Gastrocnemius medialis (tissue), 4 donors: ENCODE measurements around the gene PTPRN2. TPM values are rescaled to one million over a fixed set of nuclear protein-coding genes. Genes with fewer than 3 reads are reported as not detected.

Source experiments
- ATAC-seq, 2 donors: fragments of 150-250 bp; one replicate each; pipeline ENCODE4 v1.9.1; 2016
- DNase-seq, 2 donors: peaks; one replicate each; pipeline ENCODE4 v3.0.0-alpha.2; 2019
- H3K27ac ChIP-seq, 4 donors: fragments of 200-600 bp; sonication (generic); 1 replicate in 1 of 4; 2 replicates in 3 of 4; pipeline ENCODE4 v1.5.1; 2016 to 2018; ENCODE audit warnings: mild to moderate bottlenecking in 2 of 4, moderate library complexity in 1 of 4
- H3K27me3 ChIP-seq, 3 donors: fragments of 200-600 bp; sonication (generic) in 2 of 3; 1 replicate in 1 of 3; 2 replicates in 2 of 3; pipeline versions ENCODE4 v1.5.1 to v1.6.0; 2016 to 2019; ENCODE audit warnings: mild to moderate bottlenecking in 1 of 3, moderate library complexity in 1 of 3
- H3K36me3 ChIP-seq, 2 donors: fragments of 200-600 bp; sonication (generic) in 1 of 2; one replicate each; pipeline ENCODE4 v1.5.1; 2017 to 2018
- H3K4me1 ChIP-seq, 2 donors: fragments of 200-600 bp; sonication (generic) in 1 of 2; one replicate each; pipeline ENCODE4 v1.5.1; 2016 to 2017; ENCODE audit warnings: mild to moderate bottlenecking in 2 of 2
- H3K4me3 ChIP-seq, 4 donors: fragments of 200-600 bp; sonication (generic) in 3 of 4; 1 replicate in 1 of 4; 2 replicates in 3 of 4; pipeline ENCODE4 v1.5.1; 2016 to 2019; ENCODE audit warnings: mild to moderate bottlenecking in 2 of 4
- H3K9me3 ChIP-seq, 3 donors: fragments of 200-600 bp; sonication (generic) in 2 of 3; 1 replicate in 1 of 3; 2 replicates in 2 of 3; pipeline ENCODE4 v1.5.1; 2016 to 2019
- POLR2A ChIP-seq, 2 donors: fragments of 450-650 bp; IDR thresholded peaks; one replicate each; pipeline ENCODE4 v1.6.1; 2017; ENCODE audit warnings: antibody characterized with exemption in 2 of 2, mild to moderate bottlenecking in 2 of 2, moderate library complexity in 2 of 2
- in situ Hi-C, 4 donors: fragments of 200-750 bp; cut with MboI; loops; one replicate each; pipeline versions ENCODE4 v1.15.0 to v1.8.0; 2017; ENCODE audit warnings: low sequenced_read_pairs in 4 of 4
- intact Hi-C: fragments of 100-400 bp; cut with DNase I; formaldehyde crosslinking; loops from one replicate; pipeline ENCODE4 v1.15.1; 2023; ENCODE audit warnings: low total_unique reads
- total RNA-seq, 4 donors: library from RNA; depleted of rRNA; stranded (reverse); fragments of >200 nt; gene quantifications; one replicate each; pipeline versions ENCODE4 v1.1.0 to v1.2.3, GENCODE V29; 2016
- TF ChIP-seq, protein P1 (sequence below), 5 experiments: fragments of 450-650 bp in 3 of 5; fragments of 200-600 bp in 2 of 5; sonication (generic) in 2 of 5; IDR thresholded peaks in 4 of 5; conservative IDR thresholded peaks in 1 of 5; 1 replicate in 4 of 5; 2 replicates in 1 of 5; pipeline ENCODE4 v1.5.1; 2016 to 2019; ENCODE audit warnings: antibody characterized with exemption in 5 of 5, mild to moderate bottlenecking in 3 of 5, moderate library complexity in 3 of 5

PTPRN2 gene
- total RNA-seq, 4 donors from 2014 or later: 0.66 to 0.85 (median 0.81) TPM

DNA sequence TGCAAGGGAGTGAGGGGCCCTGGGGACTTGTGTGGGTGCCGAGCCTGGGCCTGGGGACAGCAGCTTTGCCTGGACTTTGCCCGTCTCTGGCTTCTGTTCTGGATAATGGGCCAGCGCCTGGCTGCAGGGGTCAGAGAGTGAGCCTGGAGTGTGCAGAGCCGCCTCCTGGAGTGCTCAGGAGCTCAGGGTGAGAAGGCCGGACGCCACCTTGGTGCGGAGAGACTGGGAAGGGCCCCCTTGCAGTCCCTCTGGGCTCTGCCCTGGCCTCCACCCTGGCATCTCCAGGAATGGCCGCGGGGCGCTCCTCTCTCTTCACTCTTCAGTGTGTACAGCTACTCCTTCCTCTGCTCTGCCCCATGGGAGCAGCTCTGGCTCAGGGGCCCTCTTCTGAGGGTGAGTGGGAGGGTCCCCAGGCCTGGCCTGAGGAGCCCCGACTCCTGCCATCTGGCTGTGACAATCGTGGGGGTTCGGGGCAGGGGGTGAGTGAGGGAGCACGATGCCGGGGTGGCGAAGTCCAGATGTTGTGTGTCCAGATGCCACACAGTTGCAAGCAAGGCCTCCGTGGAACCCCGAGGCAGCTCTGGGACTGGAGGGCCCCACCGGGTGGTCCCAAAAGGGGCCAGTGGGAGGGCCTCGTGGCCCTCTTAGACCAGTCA, 1063.7 kb downstream of the PTPRN2 start:
- H3K27ac ChIP-seq: no peak overlapping the region
- TF ChIP-seq, protein P1, sequence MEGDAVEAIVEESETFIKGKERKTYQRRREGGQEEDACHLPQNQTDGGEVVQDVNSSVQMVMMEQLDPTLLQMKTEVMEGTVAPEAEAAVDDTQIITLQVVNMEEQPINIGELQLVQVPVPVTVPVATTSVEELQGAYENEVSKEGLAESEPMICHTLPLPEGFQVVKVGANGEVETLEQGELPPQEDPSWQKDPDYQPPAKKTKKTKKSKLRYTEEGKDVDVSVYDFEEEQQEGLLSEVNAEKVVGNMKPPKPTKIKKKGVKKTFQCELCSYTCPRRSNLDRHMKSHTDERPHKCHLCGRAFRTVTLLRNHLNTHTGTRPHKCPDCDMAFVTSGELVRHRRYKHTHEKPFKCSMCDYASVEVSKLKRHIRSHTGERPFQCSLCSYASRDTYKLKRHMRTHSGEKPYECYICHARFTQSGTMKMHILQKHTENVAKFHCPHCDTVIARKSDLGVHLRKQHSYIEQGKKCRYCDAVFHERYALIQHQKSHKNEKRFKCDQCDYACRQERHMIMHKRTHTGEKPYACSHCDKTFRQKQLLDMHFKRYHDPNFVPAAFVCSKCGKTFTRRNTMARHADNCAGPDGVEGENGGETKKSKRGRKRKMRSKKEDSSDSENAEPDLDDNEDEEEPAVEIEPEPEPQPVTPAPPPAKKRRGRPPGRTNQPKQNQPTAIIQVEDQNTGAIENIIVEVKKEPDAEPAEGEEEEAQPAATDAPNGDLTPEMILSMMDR (IDR thresholded peaks at IDR 0.05 in 4 of 5, conservative IDR thresholded peaks at IDR 0.05 in 1 of 5): no peak
- TF ChIP-seq POLR2A (IDR thresholded peaks at IDR 0.05): no peak
- H3K27me3 ChIP-seq: peaks cover 0 to 5% (median 0%) of the 10 kb centered on the region in 3 donors
- no peak for ATAC-seq
- in situ Hi-C loops (no loop called here), intact Hi-C loops (no loop called here)
- H3K4me3 ChIP-seq: no peak overlapping the region
- H3K36me3 ChIP-seq: no peaks in the 10 kb centered on the region
- no peak for DNase-seq
- H3K4me1 ChIP-seq: no peaks in the 10 kb centered on the region
- H3K9me3 ChIP-seq: no peaks in the 10 kb centered on the region

DNA sequence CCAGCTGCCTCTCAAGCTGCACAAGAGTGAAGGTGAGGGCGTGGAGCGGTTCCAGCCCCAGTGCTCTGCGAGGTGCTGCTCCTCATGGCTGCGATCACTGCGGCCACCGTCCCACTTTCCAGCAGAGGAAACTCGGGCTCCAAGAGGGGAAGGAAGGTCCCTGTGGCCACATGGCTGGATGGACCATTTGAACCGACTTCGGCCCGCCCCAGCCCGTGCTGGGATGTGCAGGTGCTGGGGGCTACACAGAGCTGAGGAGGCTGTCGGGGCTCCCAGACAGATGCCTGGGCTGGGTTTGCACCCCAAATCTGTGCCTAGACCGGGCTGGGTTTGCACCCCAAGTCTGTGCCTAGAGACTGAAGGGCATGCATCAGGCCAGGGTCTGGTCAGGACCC, 1064.3 kb downstream of the PTPRN2 start:
- Histone ChIP-seq H3K27me3 (peaks cover 0 to 5% (median 0%) of the 10 kb centered on the region in 3 donors), H3K4me3 (no peak overlapping the region), H3K9me3 (no peaks in the 10 kb centered on the region), H3K36me3 (no peaks in the 10 kb centered on the region), H3K4me1 (no peaks in the 10 kb centered on the region), H3K27ac (no peak overlapping the region)
- intact Hi-C loops: no loop called here
- in situ Hi-C loops: no loop called here
- no peak for ATAC-seq
- DNase-seq: no peak
- no peak for TF ChIP-seq POLR2A (IDR thresholded peaks at IDR 0.05)
- TF ChIP-seq, protein P1 (IDR thresholded peaks at IDR 0.05 in 4 of 5, conservative IDR thresholded peaks at IDR 0.05 in 1 of 5): no peak

DNA sequence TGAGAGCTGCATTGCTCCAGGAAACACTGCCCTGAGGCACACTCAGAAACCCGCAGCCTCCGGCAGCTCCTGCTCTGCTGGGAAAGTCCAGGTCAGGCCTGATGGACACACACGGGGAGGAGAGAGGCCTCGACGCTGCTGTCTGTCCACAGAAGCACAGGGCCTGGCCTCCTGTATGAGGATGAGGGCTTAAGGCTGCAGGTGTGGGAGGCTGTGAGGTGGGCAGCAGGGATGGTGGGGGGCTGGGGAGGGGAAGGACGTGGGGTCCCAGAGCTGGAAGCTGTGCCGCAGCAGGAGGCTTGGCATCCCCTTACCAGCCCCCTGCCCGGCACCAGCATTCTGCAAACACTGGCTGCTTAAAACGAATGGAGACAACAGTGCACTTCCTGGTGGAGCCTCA, 1064.7 kb downstream of the PTPRN2 start:
- H3K36me3 ChIP-seq: no peaks in the 10 kb centered on the region
- peaks cover 0 to 5% (median 0%) of the 10 kb centered on the region in 3 donors for H3K27me3 ChIP-seq
- TF ChIP-seq, protein P1 (IDR thresholded peaks at IDR 0.05 in 4 of 5, conservative IDR thresholded peaks at IDR 0.05 in 1 of 5): no peak
- TF ChIP-seq POLR2A (IDR thresholded peaks at IDR 0.05): no peak
- no peak for ATAC-seq
- H3K27ac ChIP-seq: no peak overlapping the region
- intact Hi-C loops (no loop called here), in situ Hi-C loops (no loop called here)
- no peaks in the 10 kb centered on the region for H3K4me1 ChIP-seq
- H3K4me3 ChIP-seq: no peak overlapping the region
- DNase-seq: no peak
- no peaks in the 10 kb centered on the region for H3K9me3 ChIP-seq

DNA sequence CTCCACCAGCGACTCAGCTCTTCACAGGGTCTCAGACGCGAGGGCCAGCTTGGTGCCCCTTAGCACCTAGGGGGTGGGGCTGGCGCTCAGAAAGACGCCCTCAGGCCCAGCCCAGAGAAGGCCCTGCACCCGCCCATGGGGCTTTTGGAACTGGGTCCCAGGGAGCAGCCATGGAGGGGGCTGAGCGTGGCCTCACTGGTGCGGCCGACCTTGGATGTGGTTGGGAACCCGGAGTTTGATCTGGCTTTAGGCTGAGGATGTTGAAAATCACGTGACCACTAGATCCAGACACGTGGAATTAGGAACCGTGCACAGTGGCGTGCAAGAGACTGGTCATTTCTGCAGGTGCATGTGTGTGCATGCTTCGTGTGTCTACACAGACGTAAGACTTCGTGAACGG, 1065.4 kb downstream of the PTPRN2 start:
- no peak for ATAC-seq
- no peak overlapping the region for H3K27ac ChIP-seq
- no peak overlapping the region for H3K4me3 ChIP-seq
- no peak for DNase-seq
- no peaks in the 10 kb centered on the region for H3K4me1 ChIP-seq
- H3K36me3 ChIP-seq: no peaks in the 10 kb centered on the region
- TF ChIP-seq, protein P1 (IDR thresholded peaks at IDR 0.05 in 4 of 5, conservative IDR thresholded peaks at IDR 0.05 in 1 of 5): no peak
- no peak for TF ChIP-seq POLR2A (IDR thresholded peaks at IDR 0.05)
- in situ Hi-C loops (no loop called here), intact Hi-C loops (no loop called here)
- H3K27me3 ChIP-seq: peaks cover 0 to 5% (median 0%) of the 10 kb centered on the region in 3 donors
- no peaks in the 10 kb centered on the region for H3K9me3 ChIP-seq

DNA sequence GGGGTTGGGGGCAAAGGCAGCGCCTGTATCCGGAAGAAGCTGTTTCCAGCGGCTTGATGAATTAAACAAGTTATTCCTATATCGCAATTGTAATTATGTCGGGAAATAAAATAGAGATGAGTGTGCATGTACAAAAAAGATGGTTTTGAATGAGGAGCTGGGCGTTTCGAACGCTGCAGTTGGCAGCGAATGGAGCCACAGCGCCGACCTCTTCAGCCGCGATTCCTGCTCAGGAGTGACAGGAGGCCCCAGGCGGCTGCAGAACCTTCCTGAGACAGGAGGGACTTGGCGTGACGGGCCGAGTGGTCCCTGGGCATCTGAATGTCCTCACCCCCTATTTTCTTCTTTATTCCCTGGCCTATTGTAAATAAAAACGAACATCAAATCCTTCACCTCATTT, 1065.9 kb downstream of the PTPRN2 start:
- no peaks in the 10 kb centered on the region for H3K9me3 ChIP-seq
- ATAC-seq (no peak), DNase-seq (no peak)
- intact Hi-C loops (no loop called here), in situ Hi-C loops (no loop called here)
- no peak for TF ChIP-seq POLR2A (IDR thresholded peaks at IDR 0.05)
- TF ChIP-seq, protein P1 (IDR thresholded peaks at IDR 0.05 in 4 of 5, conservative IDR thresholded peaks at IDR 0.05 in 1 of 5): no peak
- no peaks in the 10 kb centered on the region for H3K4me1 ChIP-seq
- H3K4me3 ChIP-seq: no peak overlapping the region
- no peaks in the 10 kb centered on the region for H3K36me3 ChIP-seq
- H3K27me3 ChIP-seq: peaks cover 0 to 5% (median 0%) of the 10 kb centered on the region in 3 donors
- no peak overlapping the region for H3K27ac ChIP-seq
